GM23248 (cell line): ENCODE results near the gene OMA1.

Experiments used
- EZH2 ChIP-seq: fragments of 200-600 bp; sonication (generic); IDR thresholded peaks from 2 replicates; pipeline ENCODE4 v1.6.1; 2018; ENCODE audit warnings: antibody characterized with exemption, mild to moderate bottlenecking; ENCODE audit not compliant: insufficient read depth, poor library complexity, severe bottlenecking
- EZH2phosphoT487 ChIP-seq: fragments of 200-600 bp; sonication (generic); IDR thresholded peaks from 2 replicates; pipeline ENCODE4 v1.6.1; 2018; ENCODE audit warnings: antibody characterized with exemption, moderate library complexity, mild to moderate bottlenecking, low read depth; ENCODE audit not compliant: insufficient read depth

DNA sequence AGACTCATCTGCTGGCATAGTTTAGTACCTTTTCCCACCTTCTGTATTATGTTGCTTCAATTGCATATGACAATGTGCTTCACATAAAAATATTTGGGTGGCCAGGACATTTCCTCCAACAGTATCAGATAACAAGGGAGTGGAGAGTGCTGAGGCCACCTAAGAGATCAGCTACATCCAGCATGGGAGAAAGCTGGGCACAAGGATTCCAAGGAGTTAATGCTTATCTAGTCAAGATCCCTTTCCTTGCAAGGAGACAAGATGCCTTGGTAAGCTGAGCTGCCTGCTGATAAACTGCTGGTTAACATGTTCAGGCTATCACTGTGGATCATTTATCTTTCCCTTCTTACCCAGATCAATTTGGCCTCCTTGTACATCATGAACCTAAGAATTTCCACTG, 25.1 kb upstream of the OMA1 start:
- TF ChIP-seq EZH2 = no peak
- TF ChIP-seq EZH2phosphoT487 = no peak
